ENCODE results near the gene LYAR. TPM values are rescaled to one million over a fixed set of nuclear protein-coding genes. Genes with fewer than 3 reads are reported as not detected.

The LYAR gene
- polyA plus RNA-seq, 1 of the 3 experiments (the other 2 are of a cell fraction): 11.2 TPM

DNA sequence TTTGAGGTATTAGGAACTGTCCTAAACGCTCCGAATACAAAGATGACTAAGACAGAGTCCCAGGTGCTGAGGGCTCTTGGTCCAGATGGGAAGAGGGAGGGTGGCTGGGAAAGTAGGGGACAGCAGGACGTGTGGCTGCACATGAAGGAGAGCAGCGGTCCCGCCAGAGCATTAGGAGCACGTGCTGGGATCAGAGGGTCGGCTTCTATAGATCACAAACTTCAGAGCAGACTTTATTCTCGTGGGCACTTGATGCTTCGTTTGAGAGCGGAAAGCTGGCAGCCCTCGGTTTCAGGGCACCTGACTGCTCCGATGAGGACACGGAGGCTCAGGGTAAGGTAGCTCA is 26.2 kb upstream of the LYAR start:
- DNase-seq: no peak
- POLR2A ChIA-PET: no interaction called here
- no peaks in the 10 kb centered on the region for H3K27me3 ChIP-seq (ENCODE audit: insufficient read depth)
- TF ChIP-seq NRF1 (IDR thresholded peaks at IDR 0.05; ENCODE audit: low read depth, low read length) (no peak), SIN3A (IDR thresholded peaks at IDR 0.05; ENCODE audit: borderline replicate concordance, low read depth, low read length) (no peak), RFX5 (IDR thresholded peaks at IDR 0.05; ENCODE audit: low read length) (no peak)
- TF ChIP-seq, protein P1, sequence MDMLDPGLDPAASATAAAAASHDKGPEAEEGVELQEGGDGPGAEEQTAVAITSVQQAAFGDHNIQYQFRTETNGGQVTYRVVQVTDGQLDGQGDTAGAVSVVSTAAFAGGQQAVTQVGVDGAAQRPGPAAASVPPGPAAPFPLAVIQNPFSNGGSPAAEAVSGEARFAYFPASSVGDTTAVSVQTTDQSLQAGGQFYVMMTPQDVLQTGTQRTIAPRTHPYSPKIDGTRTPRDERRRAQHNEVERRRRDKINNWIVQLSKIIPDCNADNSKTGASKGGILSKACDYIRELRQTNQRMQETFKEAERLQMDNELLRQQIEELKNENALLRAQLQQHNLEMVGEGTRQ (IDR thresholded peaks at IDR 0.05; ENCODE audit: borderline replicate concordance, low read depth, low read length): no peak
- no peak overlapping the region for H3K9ac ChIP-seq
- no peaks in the 10 kb centered on the region for H3K79me2 ChIP-seq (ENCODE audit: insufficient read depth)
- no peak overlapping the region for H3K4me2 ChIP-seq
- H3K9me2 ChIP-seq: no peaks in the 10 kb centered on the region
- WGBS (ENCODE audit: low lambda C conversion rate): 93% methylated on average over 12 of the region's 13 CpGs
- H3K36me3 ChIP-seq (replicated peaks in 1 of 2; ENCODE audit: control insufficient read depth in 1 of 2, insufficient read depth in 2 of 2, low read length in 1 of 2): peaks cover 22 to 66% of the 10 kb centered on the region in 2 experiments
- H4K20me1 ChIP-seq (ENCODE audit: insufficient read depth): no peaks in the 10 kb centered on the region
- peaks cover 0 to 11% of the 10 kb centered on the region in 2 experiments; a peak in 1 of 4 replicates for H3K4me1 ChIP-seq (ENCODE audit: control insufficient read depth in 1 of 2, insufficient read depth in 2 of 2, low read depth in 1 of 2, low read length in 1 of 2)
- CTCF ChIA-PET: interaction anchor here (0.7 to 1.1 kb wide), 2 partner anchors 11 to 56 kb away, joined by 3 to 5 read pairs; no protein-coding TSS in a partner anchor
- no peak overlapping the region for H2AFZ ChIP-seq (ENCODE audit: low read depth)
- H3K4me3 ChIP-seq (ENCODE audit: low read depth in 2 of 2, low read length in 1 of 2): no peak overlapping the region
- no peaks in the 10 kb centered on the region for H3K9me3 ChIP-seq
- no peak overlapping the region for H3K27ac ChIP-seq (ENCODE audit: low read depth in 2 of 2, low read length in 1 of 2)
- H3F3A ChIP-seq (replicated peaks; ENCODE audit: insufficient read depth): no peaks in the 10 kb centered on the region

DNA sequence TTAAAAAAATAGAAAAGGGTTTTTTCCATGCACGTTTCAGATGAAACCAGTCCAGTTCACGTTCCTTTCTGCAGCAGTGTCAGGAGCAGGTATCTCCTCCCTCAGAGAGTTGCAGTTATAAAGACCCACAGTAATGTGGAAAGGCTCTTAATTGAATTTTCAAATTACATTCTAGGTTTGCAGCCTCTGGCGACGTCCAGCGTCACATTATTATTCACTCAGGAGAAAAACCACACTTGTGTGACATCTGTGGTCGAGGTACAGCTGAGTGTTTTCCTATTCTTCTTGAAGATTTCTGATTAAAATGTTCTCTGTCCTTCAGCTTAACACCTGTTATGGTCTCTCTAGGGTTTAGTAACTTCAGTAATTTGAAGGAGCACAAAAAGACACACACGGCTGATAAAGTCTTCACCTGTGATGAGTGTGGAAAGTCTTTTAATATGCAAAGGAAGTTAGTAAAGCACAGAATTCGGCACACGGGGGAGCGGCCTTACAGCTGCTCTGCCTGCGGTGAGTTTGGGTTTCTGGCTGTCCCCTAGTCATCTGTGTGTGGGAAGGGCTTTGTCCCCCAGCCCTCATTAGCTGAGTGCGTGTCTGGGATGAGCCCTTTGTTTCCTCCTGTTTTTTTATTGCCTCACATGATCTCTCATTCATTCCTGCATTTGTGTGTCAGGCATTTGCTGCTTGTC is 25.7 kb upstream of the LYAR start:
- peaks cover 0 to 11% of the 10 kb centered on the region in 2 experiments; a peak in 1 of 4 replicates for H3K4me1 ChIP-seq (ENCODE audit: control insufficient read depth in 1 of 2, insufficient read depth in 2 of 2, low read depth in 1 of 2, low read length in 1 of 2)
- TF ChIP-seq SIN3A (IDR thresholded peaks at IDR 0.05; ENCODE audit: borderline replicate concordance, low read depth, low read length) (no peak), RXRA (IDR thresholded peaks at IDR 0.05; ENCODE audit: borderline replicate concordance, low read depth) (no peak), POLR2AphosphoS5 (IDR thresholded peaks at IDR 0.05; ENCODE audit: low read depth, low read length) (no peak), NFIC (IDR thresholded peaks at IDR 0.05; ENCODE audit: borderline replicate concordance) (no peak), RFX5 (IDR thresholded peaks at IDR 0.05; ENCODE audit: low read length) (no peak)
- TF ChIP-seq, protein P2, sequence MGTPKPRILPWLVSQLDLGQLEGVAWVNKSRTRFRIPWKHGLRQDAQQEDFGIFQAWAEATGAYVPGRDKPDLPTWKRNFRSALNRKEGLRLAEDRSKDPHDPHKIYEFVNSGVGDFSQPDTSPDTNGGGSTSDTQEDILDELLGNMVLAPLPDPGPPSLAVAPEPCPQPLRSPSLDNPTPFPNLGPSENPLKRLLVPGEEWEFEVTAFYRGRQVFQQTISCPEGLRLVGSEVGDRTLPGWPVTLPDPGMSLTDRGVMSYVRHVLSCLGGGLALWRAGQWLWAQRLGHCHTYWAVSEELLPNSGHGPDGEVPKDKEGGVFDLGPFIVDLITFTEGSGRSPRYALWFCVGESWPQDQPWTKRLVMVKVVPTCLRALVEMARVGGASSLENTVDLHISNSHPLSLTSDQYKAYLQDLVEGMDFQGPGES (IDR thresholded peaks at IDR 0.05; ENCODE audit: low read depth, low read length): no peak
- CTCF ChIA-PET: interaction anchor here (0.7 to 1.1 kb wide), 4 partner anchors 12 to 55 kb away, joined by 3 to 5 read pairs (median 3); no protein-coding TSS in a partner anchor
- H3K9me3 ChIP-seq: no peaks in the 10 kb centered on the region
- no peaks in the 10 kb centered on the region for H3K9me2 ChIP-seq
- H3K27me3 ChIP-seq (ENCODE audit: insufficient read depth): no peaks in the 10 kb centered on the region
- no peaks in the 10 kb centered on the region for H3F3A ChIP-seq (replicated peaks; ENCODE audit: insufficient read depth)
- no peak overlapping the region for H3K9ac ChIP-seq
- H3K4me2 ChIP-seq: no peak overlapping the region
- no peaks in the 10 kb centered on the region for H4K20me1 ChIP-seq (ENCODE audit: insufficient read depth)
- no peak overlapping the region for H3K4me3 ChIP-seq (ENCODE audit: low read depth in 2 of 2, low read length in 1 of 2)
- WGBS (ENCODE audit: low lambda C conversion rate): 82% methylated on average over 12 of the region's 12 CpGs
- H3K27ac ChIP-seq (ENCODE audit: low read depth in 2 of 2, low read length in 1 of 2): no peak overlapping the region; a peak in 1 of 4 replicates
- POLR2A ChIA-PET: no interaction called here
- peaks cover 22 to 64% of the 10 kb centered on the region in 2 experiments for H3K36me3 ChIP-seq (replicated peaks in 1 of 2; ENCODE audit: control insufficient read depth in 1 of 2, insufficient read depth in 2 of 2, low read length in 1 of 2)
- no peak for DNase-seq
- no peak overlapping the region for H2AFZ ChIP-seq (ENCODE audit: low read depth)
- peaks cover 2% of the 10 kb centered on the region; the same call in 1 of the 2 replicates for H3K79me2 ChIP-seq (ENCODE audit: insufficient read depth)

All from SK-N-SH (cell line).